Coronary artery (tissue), 2 donors: ENCODE data around the gene TMEM11.

Experiments used
- DNase-seq: peaks from one replicate; pipeline ENCODE4 v3.0.0-alpha.2; 2017; ENCODE audit warnings: low spot score
- H3K27ac ChIP-seq, 2 donors: fragments of 200-600 bp; sonication (generic); one replicate each; pipeline ENCODE4 v1.5.1; 2016 to 2019
- H3K4me3 ChIP-seq: fragments of 200-600 bp; sonication (generic); 2 replicates; pipeline ENCODE4 v1.5.1; 2016; ENCODE audit warnings: mild to moderate bottlenecking, moderate library complexity
- TF ChIP-seq, protein P1 (sequence below): fragments of 200-600 bp; sonication (generic); IDR thresholded peaks from one replicate; pipeline ENCODE4 v1.5.1; 2019; ENCODE audit warnings: antibody characterized with exemption

TMEM11 gene, protein sequence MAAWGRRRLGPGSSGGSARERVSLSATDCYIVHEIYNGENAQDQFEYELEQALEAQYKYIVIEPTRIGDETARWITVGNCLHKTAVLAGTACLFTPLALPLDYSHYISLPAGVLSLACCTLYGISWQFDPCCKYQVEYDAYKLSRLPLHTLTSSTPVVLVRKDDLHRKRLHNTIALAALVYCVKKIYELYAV

GRCh38 chr17:21214015-21214776, at the start of gene TMEM11:
Gene TMEM11, minus strand, starts transcription at chr17:21214161. Its CDS starts 9 bp downstream, at chr17:21214152.
- TF ChIP-seq, protein P1, sequence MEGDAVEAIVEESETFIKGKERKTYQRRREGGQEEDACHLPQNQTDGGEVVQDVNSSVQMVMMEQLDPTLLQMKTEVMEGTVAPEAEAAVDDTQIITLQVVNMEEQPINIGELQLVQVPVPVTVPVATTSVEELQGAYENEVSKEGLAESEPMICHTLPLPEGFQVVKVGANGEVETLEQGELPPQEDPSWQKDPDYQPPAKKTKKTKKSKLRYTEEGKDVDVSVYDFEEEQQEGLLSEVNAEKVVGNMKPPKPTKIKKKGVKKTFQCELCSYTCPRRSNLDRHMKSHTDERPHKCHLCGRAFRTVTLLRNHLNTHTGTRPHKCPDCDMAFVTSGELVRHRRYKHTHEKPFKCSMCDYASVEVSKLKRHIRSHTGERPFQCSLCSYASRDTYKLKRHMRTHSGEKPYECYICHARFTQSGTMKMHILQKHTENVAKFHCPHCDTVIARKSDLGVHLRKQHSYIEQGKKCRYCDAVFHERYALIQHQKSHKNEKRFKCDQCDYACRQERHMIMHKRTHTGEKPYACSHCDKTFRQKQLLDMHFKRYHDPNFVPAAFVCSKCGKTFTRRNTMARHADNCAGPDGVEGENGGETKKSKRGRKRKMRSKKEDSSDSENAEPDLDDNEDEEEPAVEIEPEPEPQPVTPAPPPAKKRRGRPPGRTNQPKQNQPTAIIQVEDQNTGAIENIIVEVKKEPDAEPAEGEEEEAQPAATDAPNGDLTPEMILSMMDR: no peak
- peak within 1 kb of the TSS; percentile 93 for H3K4me3 ChIP-seq
- H3K27ac ChIP-seq: peak within 1 kb of the TSS; percentile 89 to 95
- peak; percentile 97 for DNase-seq

GRCh38 chr17:21263376-21263775, 49.4 kb upstream of the TMEM11 start:
- Histone ChIP-seq H3K4me3 (no peak overlapping the region), H3K27ac (no peak overlapping the region)
- TF ChIP-seq, protein P1: no peak
- DNase-seq: no peak

GRCh38 chr17:21262259-21262993, 48.5 kb upstream of the TMEM11 start:
- H3K27ac ChIP-seq: no peak overlapping the region
- DNase-seq: no peak
- TF ChIP-seq, protein P1: no peak
- no peak overlapping the region for H3K4me3 ChIP-seq

- DNase-seq: no peak
- Histone ChIP-seq H3K4me3 (no peak overlapping the region), H3K27ac (no peak overlapping the region)
- TF ChIP-seq, protein P1: no peak
These were observed 44.6 kb upstream of the TMEM11 start for GRCh38 chr17:21258593-21258992.

DNA sequence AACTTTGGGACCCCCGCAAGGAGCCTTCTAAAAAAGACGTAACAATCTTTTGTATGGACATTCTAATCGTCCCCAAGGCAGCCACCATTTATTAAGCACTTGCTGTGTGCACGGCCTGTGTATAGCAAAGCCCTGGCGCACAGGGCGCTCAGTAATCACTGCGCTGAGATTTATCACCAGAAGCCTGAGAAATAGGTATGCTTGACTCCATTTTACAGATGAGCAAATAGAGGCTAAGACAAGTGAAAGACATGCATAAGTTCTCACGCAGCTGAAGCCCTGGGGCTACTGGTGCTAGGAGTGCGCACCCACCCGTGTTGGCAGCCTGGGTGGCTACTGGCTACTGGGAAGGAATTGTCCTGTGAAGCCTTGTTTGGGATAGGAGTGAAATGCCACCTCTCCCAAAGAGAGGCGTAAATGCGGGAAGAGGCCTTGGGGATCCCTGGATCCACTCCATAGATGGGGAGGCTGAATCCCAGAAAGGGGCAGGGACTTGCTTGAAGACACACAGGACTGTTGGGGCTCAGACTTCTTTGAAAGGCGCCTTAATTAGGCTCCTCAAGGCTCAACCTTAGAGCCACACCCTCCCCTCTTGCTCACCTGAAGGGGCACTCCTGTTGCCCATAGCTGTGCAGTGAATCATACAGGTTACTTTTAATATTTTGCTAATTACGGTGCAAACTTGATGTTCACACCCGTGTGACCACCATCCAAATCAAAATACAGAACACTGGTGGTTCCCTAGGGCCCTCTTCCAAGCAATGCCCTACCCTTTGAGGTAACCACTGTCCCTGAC, 39.9 kb upstream of the TMEM11 start:
- Histone ChIP-seq H3K4me3 (peak overlapping the region; percentile 84), H3K27ac (peak overlapping the region; percentile 6 to 90)
- DNase-seq: no peak
- TF ChIP-seq, protein P1: no peak

DNA sequence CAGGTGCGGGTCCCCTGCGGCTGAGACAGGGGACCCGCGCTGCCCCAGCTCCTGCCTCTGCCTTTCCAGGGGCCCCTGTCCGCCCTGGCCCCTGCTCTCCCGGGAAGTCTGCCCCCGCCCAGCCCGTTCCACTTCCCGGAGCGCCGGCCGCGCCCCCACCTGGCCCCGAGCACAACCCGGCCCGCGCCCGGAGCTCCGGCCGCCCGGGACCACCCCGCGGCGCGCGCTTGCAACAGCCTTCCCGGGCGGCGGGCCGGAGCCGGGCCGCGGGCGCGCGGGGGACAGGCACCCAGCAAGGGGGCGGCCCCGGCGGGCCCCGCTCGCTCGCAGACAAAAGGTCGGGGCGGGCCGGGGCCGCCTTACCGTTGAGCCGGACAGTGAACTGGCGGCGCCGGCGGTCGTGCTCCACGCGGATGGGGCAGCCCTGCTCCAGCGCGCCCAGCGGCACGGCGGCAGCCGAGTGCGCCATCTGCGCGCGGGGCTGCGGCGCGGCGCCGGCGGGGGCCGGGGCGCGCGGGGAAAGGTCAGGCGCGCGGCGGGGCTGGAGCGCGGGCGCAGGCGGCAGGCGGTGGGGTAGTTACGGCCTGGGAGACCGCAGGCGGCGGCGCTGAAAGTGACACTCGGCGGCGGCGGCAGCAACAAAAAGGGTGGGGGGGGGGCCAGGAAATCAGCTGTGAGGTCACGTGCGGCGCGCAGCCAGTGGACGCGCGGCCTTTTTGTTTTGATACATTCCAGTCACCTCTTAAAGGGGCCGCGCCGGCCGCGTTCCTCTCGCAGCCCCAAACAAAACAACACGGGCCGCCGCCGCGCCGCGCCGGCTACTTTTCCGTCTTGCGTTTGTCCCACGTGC, 39.1 kb upstream of the TMEM11 start, which contains the start of gene NATD1:
Gene NATD1 (minus strand): TSS at position 615 of the 850 bp plus-strand sequence. CDS start 146 bp downstream, at position 469.
- DNase-seq: peak; percentile 89
- TF ChIP-seq, protein P1: no peak
- Histone ChIP-seq H3K4me3 (peak within 1 kb of the TSS; percentile 84), H3K27ac (peak within 1 kb of the TSS; percentile 75 to 90)
